ENCODE data around the gene ABHD13.
"Not testable (repeated sequence)": the region's sequence is repeated elsewhere in the genome, so short reads cannot be mapped to it uniquely, and the experiment has no call there.

ABHD13 gene

GRCh38 chr13:108218044-108218974 lies at the start of gene ABHD13:
Gene ABHD13, plus strand, starts transcription at chr13:108218392. Its CDS starts 10,827 bp downstream, at chr13:108229219.
- no peak for FAIRE-seq

GRCh38 chr13:108168929-108169328 lies 49.3 kb upstream of the ABHD13 start:
- FAIRE-seq: no peak

- FAIRE-seq: no peak
Measured at GRCh38 chr13:108176685-108177274, 41.4 kb upstream of the ABHD13 start.

GRCh38 chr13:108178078-108178477 lies 40.1 kb upstream of the ABHD13 start:
- FAIRE-seq: no peak

- no peak for FAIRE-seq
Measured at GRCh38 chr13:108182652-108183051, 35.5 kb upstream of the ABHD13 start.

GRCh38 chr13:108185223-108185622 lies 33.0 kb upstream of the ABHD13 start:
- no peak for FAIRE-seq

GRCh38 chr13:108188260-108188659 lies 29.9 kb upstream of the ABHD13 start:
- no peak for FAIRE-seq

GRCh38 chr13:108190897-108191296 lies 27.3 kb upstream of the ABHD13 start:
- FAIRE-seq: no peak

- FAIRE-seq: no peak
Measured at GRCh38 chr13:108193806-108194205, 24.4 kb upstream of the ABHD13 start.

- no peak for FAIRE-seq
Measured at GRCh38 chr13:108194435-108194936, 23.7 kb upstream of the ABHD13 start.

- no peak for FAIRE-seq
Measured at GRCh38 chr13:108195146-108195545, 23.0 kb upstream of the ABHD13 start.

GRCh38 chr13:108195861-108196260 lies 22.3 kb upstream of the ABHD13 start:
- no peak for FAIRE-seq

- FAIRE-seq: no peak
Measured at GRCh38 chr13:108200781-108201398, 17.3 kb upstream of the ABHD13 start.

GRCh38 chr13:108210551-108210950 lies 7.6 kb upstream of the ABHD13 start:
- FAIRE-seq: no peak

- FAIRE-seq: no peak
Measured at GRCh38 chr13:108212886-108213285, 5.3 kb upstream of the ABHD13 start.

- FAIRE-seq: no peak
Measured at GRCh38 chr13:108213946-108214345, 4.2 kb upstream of the ABHD13 start.

- FAIRE-seq: no peak
Measured at GRCh38 chr13:108214441-108215271, 3.5 kb upstream of the ABHD13 start.

GRCh38 chr13:108215436-108215835 lies 2.8 kb upstream of the ABHD13 start, which contains the start of gene LIG4:
Gene LIG4, minus strand, starts transcription at chr13:108215536. Its CDS starts 4,268 bp downstream, at chr13:108211268.
- no peak for FAIRE-seq

GRCh38 chr13:108217307-108218043 lies 717 bp upstream of the ABHD13 start:
- FAIRE-seq: not testable (repeated sequence)

- no peak for FAIRE-seq
Measured at GRCh38 chr13:108220041-108220440, 1.8 kb downstream of the ABHD13 start.

GRCh38 chr13:108223687-108224503 lies 5.7 kb downstream of the ABHD13 start:
- FAIRE-seq: no peak
